ENCODE results near the gene KCNK4.
"Not testable (repeated sequence)": the region's sequence is repeated elsewhere in the genome, so short reads cannot be mapped to it uniquely, and the experiment has no call there.

KCNK4 gene

DNA sequence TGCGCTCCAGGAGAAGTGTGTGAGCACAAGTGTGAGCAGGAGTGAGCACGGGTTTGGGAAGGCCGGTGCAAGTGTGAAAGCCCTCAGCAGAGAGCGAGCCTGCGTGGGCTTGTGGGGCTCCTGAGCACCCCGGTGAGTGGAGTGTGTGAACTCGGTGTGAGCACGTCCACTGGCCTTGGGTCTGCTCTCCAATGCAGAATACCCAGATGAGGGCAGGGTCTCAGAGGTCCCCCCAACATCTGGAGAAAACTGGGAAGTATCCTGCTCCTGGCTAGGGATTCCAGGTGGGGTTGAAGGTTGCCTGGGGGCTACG is 15.4 kb downstream of the KCNK4 start:
- Mint-ChIP-seq H3K4me1 (peaks cover 41% of the 10 kb centered on the region), H3K9me3 (no peaks in the 10 kb centered on the region), H3K27me3 (peaks cover 9% of the 10 kb centered on the region), H3K36me3 (peaks cover 14% of the 10 kb centered on the region), H3K27ac (peak overlapping the region; percentile 95), H3K4me3 (peak overlapping the region; percentile 89)
- DNase-seq, result no peak
- CTCF ChIA-PET, result interaction anchor here (0.9 kb wide), 1 partner anchor 11 kb away, joined by 3 read pairs; the partner anchor contains the start of gene TRMT112

DNA sequence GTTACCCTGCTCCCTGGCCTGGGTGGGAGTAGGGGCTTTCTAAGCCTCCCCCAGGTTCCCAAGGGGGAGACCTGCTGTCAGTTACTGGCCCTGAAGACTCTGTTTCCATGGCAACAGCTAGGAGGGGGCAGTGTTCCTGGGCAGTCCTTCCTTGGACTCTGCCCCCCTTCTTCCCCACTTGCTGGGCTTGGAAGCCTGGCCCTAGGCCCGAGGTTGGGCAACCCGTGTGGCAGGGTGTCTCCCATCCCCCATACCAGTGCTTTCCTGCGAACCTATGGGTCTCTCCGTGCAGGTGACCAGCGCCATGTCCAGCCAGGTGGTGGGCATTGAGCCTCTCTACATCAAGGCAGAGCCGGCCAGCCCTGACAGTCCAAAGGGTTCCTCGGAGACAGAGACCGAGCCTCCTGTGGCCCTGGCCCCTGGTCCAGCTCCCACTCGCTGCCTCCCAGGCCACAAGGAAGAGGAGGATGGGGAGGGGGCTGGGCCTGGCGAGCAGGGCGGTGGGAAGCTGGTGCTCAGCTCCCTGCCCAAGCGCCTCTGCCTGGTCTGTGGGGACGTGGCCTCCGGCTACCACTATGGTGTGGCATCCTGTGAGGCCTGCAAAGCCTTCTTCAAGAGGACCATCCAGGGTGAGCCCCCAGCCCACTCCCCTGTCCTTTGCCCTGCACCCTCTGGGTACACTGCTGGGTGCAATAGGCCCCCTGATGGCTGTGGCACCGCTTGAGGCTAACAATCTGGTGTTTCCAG is 15.9 kb downstream of the KCNK4 start:
- no peak for DNase-seq
- H3K4me1 Mint-ChIP-seq, result peaks cover 37% of the 10 kb centered on the region
- H3K9me3 Mint-ChIP-seq, result no peaks in the 10 kb centered on the region
- H3K27me3 Mint-ChIP-seq, result peaks cover 4% of the 10 kb centered on the region
- peaks cover 14% of the 10 kb centered on the region for H3K36me3 Mint-ChIP-seq
- peak overlapping the region; percentile 89 for H3K4me3 Mint-ChIP-seq
- peak overlapping the region; percentile 95 for H3K27ac Mint-ChIP-seq
- CTCF ChIA-PET, result interaction anchor here (0.8 to 1.3 kb wide), 3 partner anchors 10 to 48 kb away, joined by 3 to 5 read pairs (median 4); partner anchors contain the start of genes PRDX5 and TRMT112

DNA sequence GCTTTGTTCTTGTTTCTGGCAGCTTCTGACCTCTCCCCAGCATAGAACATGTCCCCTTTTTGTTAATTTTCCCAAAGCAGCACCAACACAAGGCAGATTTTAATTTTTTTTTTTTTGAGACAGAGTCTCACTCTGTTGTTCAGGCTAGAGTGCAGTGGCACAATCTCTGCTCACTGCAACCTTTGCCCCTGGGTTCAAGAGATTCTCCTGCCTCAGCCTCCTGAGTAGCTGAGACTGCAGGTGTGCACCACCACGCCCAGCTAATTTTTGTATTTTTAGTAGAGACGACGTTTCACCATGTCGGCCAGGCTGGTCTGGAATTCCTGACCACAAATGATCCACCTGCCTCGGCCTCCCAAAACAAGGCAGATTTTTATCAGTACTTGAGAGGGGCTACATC is 16.7 kb downstream of the KCNK4 start:
- H3K9me3 Mint-ChIP-seq, DNase-seq, H3K27me3 Mint-ChIP-seq: not testable (repeated sequence)
- Mint-ChIP-seq H3K4me1 (peaks cover 40% of the 10 kb centered on the region), H3K4me3 (peak overlapping the region; percentile 45), H3K36me3 (peaks cover 14% of the 10 kb centered on the region), H3K27ac (peak overlapping the region; percentile 76)
- CTCF ChIA-PET, result interaction anchor here (0.8 to 1.3 kb wide), 2 partner anchors 10 to 47 kb away, joined by 4 to 5 read pairs; partner anchors contain the start of genes PRDX5 and TRMT112

DNA sequence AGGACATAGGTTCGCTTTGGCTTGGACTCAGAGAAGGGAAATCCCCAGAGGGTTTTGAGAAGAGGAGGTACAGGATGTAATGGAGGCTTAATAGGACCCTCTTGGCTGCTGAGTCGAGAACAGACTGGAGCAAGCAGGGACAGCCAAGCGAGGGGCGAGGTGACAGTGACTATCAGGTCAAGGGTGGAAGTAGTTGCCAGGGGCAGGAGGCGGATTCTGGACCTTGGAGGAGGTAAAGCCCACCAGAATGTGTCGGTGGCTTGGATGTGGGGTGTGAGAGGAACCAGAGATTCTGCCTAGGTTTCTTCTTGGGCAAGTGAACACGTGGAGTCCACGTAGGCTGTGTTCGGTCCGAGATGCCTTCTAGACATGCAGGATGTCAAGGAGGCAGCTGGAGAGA is 21.8 kb downstream of the KCNK4 start:
- Mint-ChIP-seq H3K27me3 (no peaks in the 10 kb centered on the region), H3K4me3 (no peak overlapping the region), H3K9me3 (no peaks in the 10 kb centered on the region), H3K36me3 (peaks cover 28% of the 10 kb centered on the region), H3K27ac (peak overlapping the region; percentile 67), H3K4me1 (peaks cover 43% of the 10 kb centered on the region)
- no peak for DNase-seq
- CTCF ChIA-PET, result no interaction called here

DNA sequence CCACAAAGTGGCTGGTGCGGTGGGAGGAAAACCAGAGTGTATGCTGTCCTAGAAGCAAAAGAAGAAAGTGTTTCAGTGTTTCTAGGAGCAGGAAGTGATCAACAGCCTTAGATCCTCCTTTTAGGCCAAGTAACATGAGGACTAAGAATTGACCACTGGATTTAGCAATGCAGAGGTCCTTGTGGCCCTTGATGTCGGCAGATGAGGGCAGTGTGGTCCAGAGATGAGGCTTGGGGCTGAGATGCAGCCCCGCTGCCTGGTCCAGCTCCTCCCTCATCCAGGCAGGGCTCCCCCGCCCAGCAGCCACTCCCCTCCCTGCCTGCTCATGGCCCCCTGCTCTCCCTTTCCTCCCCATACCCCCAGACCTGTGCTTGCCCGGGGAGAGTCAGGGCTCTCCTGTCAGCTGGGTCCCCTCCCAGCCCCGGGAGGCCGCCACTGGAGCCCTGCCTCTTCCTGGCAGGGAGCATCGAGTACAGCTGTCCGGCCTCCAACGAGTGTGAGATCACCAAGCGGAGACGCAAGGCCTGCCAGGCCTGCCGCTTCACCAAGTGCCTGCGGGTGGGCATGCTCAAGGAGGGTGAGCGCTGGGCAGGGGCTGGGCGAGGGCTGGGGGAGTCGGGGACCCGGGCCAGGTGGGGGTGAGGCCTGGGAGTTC is 22.5 kb downstream of the KCNK4 start:
- Mint-ChIP-seq H3K4me1 (peaks cover 48% of the 10 kb centered on the region), H3K4me3 (no peak overlapping the region), H3K27me3 (no peaks in the 10 kb centered on the region), H3K9me3 (no peaks in the 10 kb centered on the region), H3K36me3 (peaks cover 31% of the 10 kb centered on the region), H3K27ac (peak overlapping the region; percentile 67)
- CTCF ChIA-PET, result interaction anchor here (1.3 kb wide), 1 partner anchor 18 kb away, joined by 4 read pairs; no protein-coding TSS in a partner anchor
- DNase-seq, result no peak

DNA sequence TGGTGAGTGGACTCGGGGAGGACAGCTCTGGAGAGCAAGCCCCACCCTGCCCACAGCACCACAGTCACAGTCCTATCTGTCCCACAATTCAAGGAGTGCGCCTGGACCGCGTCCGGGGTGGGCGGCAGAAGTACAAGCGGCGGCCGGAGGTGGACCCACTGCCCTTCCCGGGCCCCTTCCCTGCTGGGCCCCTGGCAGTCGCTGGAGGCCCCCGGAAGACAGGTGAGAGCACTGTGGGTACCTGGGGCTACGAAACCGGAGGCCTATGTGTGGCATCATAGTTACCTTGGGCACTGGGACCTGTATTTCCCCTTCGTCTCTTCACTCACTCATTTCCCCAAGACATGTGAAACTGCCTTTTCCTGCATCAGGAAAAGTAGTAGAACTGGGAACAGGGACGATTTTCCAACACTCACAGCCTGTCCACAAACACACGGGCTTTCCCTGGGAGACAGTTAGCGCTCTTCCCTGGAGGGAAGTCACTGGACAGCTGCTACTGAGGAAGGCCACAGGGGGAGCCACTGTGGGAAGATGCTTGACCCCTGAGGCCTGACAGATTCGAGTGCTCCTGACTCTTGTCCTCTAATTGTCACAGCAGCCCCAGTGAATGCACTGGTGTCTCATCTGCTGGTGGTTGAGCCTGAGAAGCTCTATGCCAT is 23.2 kb downstream of the KCNK4 start:
- no peaks in the 10 kb centered on the region for H3K27me3 Mint-ChIP-seq
- no peak for DNase-seq
- peak overlapping the region; percentile 8 for H3K27ac Mint-ChIP-seq
- H3K4me3 Mint-ChIP-seq, result no peak overlapping the region
- CTCF ChIA-PET, result interaction anchor here (1.3 kb wide), 1 partner anchor 18 kb away, joined by 4 read pairs; no protein-coding TSS in a partner anchor
- peaks cover 31% of the 10 kb centered on the region for H3K36me3 Mint-ChIP-seq
- no peaks in the 10 kb centered on the region for H3K9me3 Mint-ChIP-seq
- peaks cover 54% of the 10 kb centered on the region for H3K4me1 Mint-ChIP-seq

DNA sequence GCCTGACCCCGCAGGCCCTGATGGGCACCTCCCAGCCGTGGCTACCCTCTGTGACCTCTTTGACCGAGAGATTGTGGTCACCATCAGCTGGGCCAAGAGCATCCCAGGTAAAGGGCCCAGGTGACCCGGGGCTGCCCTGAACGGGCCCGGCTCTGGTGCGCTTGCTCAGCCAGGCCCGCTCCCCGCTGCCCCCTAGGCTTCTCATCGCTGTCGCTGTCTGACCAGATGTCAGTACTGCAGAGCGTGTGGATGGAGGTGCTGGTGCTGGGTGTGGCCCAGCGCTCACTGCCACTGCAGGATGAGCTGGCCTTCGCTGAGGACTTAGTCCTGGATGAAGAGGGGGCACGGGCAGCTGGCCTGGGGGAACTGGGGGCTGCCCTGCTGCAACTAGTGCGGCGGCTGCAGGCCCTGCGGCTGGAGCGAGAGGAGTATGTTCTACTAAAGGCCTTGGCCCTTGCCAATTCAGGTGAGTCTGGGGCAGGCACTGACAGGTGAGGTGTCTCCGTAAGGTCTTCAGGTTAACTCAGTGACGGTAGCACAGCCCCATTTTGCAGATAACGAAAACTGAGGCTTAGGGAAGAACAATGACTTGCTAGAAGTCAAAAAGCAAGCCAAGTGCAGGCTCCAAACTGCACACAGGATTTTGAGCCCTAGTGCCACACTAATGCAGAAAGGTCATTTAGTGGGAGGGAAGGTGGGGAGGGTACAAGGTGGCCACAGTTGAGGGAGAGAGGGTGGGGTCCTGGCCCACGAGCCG is 23.9 kb downstream of the KCNK4 start:
- CTCF ChIA-PET, result interaction anchor here (1.3 kb wide), 1 partner anchor 17 kb away, joined by 4 read pairs; no protein-coding TSS in a partner anchor
- peak overlapping the region; percentile 37 for H3K27ac Mint-ChIP-seq
- DNase-seq, result no peak

DNA sequence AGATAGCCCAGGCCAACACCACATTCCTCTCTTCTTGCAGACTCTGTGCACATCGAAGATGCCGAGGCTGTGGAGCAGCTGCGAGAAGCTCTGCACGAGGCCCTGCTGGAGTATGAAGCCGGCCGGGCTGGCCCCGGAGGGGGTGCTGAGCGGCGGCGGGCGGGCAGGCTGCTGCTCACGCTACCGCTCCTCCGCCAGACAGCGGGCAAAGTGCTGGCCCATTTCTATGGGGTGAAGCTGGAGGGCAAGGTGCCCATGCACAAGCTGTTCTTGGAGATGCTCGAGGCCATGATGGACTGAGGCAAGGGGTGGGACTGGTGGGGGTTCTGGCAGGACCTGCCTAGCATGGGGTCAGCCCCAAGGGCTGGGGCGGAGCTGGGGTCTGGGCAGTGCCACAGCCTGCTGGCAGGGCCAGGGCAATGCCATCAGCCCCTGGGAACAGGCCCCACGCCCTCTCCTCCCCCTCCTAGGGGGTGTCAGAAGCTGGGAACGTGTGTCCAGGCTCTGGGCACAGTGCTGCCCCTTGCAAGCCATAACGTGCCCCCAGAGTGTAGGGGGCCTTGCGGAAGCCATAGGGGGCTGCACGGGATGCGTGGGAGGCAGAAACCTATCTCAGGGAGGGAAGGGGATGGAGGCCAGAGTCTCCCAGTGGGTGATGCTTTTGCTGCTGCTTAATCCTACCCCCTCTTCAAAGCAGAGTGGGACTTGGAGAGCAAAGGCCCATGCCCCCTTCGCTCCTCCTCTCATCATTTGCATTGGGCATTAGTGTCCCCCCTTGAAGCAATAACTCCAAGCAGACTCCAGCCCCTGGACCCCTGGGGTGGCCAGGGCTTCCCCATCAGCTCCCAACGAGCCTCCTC is 24.8 kb downstream of the KCNK4 start:
- Mint-ChIP-seq H3K4me3 (peak overlapping the region; percentile 97), H3K27ac (peak overlapping the region; percentile 100), H3K4me1 (peaks cover 62% of the 10 kb centered on the region), H3K36me3 (peaks cover 37% of the 10 kb centered on the region)
- H3K9me3 Mint-ChIP-seq, H3K27me3 Mint-ChIP-seq, DNase-seq: not testable (repeated sequence)
- CTCF ChIA-PET, result interaction anchor here (2.2 to 3.3 kb wide), 3 partner anchors 16 to 44 kb away, joined by 9 to 46 read pairs (median 24); partner anchors contain the start of gene RPS6KA4

More for the DNA sequence above, 23.9 kb downstream of the KCNK4 start:
- Mint-ChIP-seq H3K36me3 (peaks cover 31% of the 10 kb centered on the region), H3K27me3 (no peaks in the 10 kb centered on the region), H3K4me1 (peaks cover 58% of the 10 kb centered on the region), H3K9me3 (no peaks in the 10 kb centered on the region), H3K4me3 (no peak overlapping the region)

DNA sequence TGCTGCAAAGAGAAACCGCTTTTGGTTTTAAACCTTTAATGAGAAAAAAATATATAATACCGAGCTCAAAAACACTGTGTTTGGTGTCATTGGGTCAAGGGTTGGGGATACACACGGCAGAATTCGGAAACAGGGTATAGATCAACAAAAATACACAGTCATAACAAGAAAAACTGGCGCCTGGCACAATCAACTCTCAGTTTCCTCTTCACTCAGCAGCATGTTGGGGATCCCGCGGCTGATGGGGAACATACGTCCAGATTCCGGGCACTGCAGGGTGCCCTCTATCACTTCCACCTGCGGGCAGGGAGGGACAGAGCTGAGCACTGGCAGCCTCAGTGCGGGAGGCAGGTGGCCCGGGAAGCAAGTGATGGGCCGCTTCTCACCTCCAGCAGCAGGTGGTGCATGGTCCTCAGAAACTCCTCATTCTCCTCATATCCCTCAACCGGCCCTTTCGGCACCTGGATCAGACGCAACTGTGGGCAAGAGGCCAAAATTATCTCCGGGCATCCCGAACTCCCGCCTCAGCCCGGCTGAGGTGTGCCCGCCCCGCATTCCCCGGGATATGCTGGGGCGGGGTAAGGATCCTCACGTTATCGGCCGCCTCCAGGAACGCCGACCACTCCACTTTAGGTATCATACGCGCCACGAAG is 25.7 kb downstream of the KCNK4 start:
- Mint-ChIP-seq H3K36me3 (peaks cover 44% of the 10 kb centered on the region), H3K9me3 (no peaks in the 10 kb centered on the region), H3K27me3 (no peaks in the 10 kb centered on the region), H3K27ac (peak overlapping the region; percentile 100), H3K4me3 (peak overlapping the region; percentile 97), H3K4me1 (peaks cover 62% of the 10 kb centered on the region)
- CTCF ChIA-PET, result interaction anchor here (0.6 to 3.3 kb wide), 13 partner anchors 9 to 111 kb away, joined by 4 to 46 read pairs (median 9); partner anchors contain the start of genes CCDC88B, ESRRA, FERMT3 and RPS6KA4
- DNase-seq, result peak; percentile 57

DNA sequence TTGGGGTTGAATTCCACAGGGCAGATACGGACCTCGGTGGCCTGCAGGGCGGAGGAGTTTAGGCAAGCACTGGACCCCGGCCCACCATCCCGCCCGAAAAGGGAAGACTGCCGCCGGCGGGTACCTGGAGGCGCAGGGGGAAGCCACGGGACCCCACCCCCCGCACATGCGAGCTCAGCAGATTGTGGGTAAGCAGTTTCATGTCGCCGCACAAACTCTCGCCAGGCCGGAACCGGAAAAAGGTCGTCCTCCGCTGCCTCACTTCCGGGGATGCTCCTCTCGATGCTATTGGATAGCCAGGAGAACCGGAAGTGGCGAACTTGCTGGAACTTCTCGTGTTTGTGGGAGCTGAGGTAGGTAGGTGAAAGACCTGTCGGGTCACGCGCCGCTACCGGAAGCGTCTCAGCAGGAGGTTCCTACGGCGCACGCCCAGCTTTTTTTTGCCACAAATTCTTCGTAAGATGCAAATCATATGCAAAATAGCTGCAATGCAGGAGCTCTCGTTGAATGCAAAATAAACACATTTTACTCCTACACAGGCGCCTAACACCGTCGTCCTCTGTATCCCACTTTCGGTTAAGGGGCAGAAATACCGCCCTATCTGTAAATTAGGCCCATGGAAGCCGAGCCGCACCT is 26.3 kb downstream of the KCNK4 start, which contains the start of gene TRMT112:
TSS of gene TRMT112 (minus strand) at position 235 of the 636 bp plus-strand sequence. CDS start at position 202, 33 bp downstream.
- CTCF ChIA-PET, result interaction anchor here (0.6 to 3.3 kb wide), 23 partner anchors 10 to 1588 kb away, joined by 3 to 46 read pairs (median 6); partner anchors contain the start of genes CATSPERZ, CCDC88B, ESRRA and FERMT3
- no peaks in the 10 kb centered on the region for H3K9me3 Mint-ChIP-seq
- H3K36me3 Mint-ChIP-seq, result peaks cover 46% of the 10 kb centered on the region
- peak within 1 kb of the TSS; percentile 100 for H3K27ac Mint-ChIP-seq
- peak within 1 kb of the TSS; percentile 97 for H3K4me3 Mint-ChIP-seq
- DNase-seq, result peak; percentile 99
- no peaks in the 10 kb centered on the region for H3K27me3 Mint-ChIP-seq
- H3K4me1 Mint-ChIP-seq, result peaks cover 62% of the 10 kb centered on the region

DNA sequence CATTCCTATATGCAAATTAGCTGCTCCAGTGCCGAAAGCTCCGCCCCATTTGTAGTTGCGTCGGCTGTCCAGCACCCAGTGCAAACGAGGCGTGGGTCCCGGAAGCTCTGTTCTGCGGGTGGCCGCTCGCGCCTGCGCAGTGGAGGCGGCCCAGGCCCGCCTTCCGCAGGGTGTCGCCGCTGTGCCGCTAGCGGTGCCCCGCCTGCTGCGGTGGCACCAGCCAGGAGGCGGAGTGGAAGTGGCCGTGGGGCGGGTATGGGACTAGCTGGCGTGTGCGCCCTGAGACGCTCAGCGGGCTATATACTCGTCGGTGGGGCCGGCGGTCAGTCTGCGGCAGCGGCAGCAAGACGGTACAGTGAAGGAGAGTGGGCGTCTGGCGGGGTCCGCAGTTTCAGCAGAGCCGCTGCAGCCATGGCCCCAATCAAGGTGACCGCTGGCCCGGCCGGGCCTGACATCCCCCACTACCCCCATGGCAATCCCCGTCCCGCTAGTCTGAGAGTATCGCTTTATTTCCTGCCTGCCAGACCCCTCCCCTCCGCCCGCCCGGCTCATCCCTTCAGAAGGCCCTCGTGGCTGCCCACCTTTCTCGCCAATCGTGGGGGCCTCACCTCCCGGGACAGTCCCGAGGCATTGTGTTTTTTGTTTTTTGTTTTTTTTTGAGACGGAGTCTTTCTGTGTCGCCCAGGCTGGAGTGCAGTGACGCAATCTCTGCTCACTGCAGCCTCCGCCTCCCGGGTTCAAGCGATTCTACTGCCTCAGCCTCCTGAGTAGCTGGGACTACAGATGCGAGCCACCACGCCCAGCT is 27.1 kb downstream of the KCNK4 start, which contains the start of gene PRDX5:
TSS of gene PRDX5 (plus strand) at position 161 of the 805 bp plus-strand sequence. CDS start at position 256, 95 bp downstream.
- Mint-ChIP-seq H3K4me1 (peaks cover 55% of the 10 kb centered on the region), H3K9me3 (no peaks in the 10 kb centered on the region), H3K4me3 (peak within 1 kb of the TSS; percentile 97), H3K27me3 (no peaks in the 10 kb centered on the region), H3K27ac (peak within 1 kb of the TSS; percentile 100), H3K36me3 (peaks cover 42% of the 10 kb centered on the region)
- peak; percentile 97 for DNase-seq
- CTCF ChIA-PET, result interaction anchor here (0.6 to 3.3 kb wide), 22 partner anchors 9 to 1588 kb away, joined by 3 to 46 read pairs (median 6); partner anchors contain the start of genes CATSPERZ, CCDC88B, ESRRA and FERMT3
